K562 (cell line): Measurements from ENCODE around the gene PGAP3. TPM values are rescaled to one million over a fixed set of nuclear protein-coding genes. Genes with fewer than 3 reads are reported as not detected.

Source experiments
- ATF1 ChIP-seq, 2 experiments: fragments of 450-650 bp in 1 of 2; IDR thresholded peaks; 2 replicates each; pipeline ENCODE4 v1.6.1; 2016; ENCODE audit warnings: missing compliant biosample characterization in 1 of 2, missing genetic modification characterization in 1 of 2
- ATF7 ChIP-seq: fragments of 450-650 bp; IDR thresholded peaks from 2 replicates; pipeline ENCODE4 v1.7.1; 2014; ENCODE audit warnings: mild to moderate bottlenecking, moderate library complexity
- CBX5 ChIP-seq: IDR thresholded peaks from 2 replicates; pipeline ENCODE4 v1.6.1; 2014; ENCODE audit warnings: low read depth, borderline replicate concordance
- CBX8 ChIP-seq: fragments of 200-600 bp; sonication (generic); IDR thresholded peaks from 2 replicates; pipeline ENCODE4 v1.6.1; 2012; ENCODE audit warnings: borderline replicate concordance, mixed run types, low read depth, mild to moderate bottlenecking, moderate library complexity, mixed read lengths, low read length, control low read depth, inconsistent platforms; ENCODE audit not compliant: poor library complexity, severe bottlenecking; ENCODE audit errors: extremely low read depth
- ELF4 ChIP-seq: fragments of 450-650 bp; formaldehyde crosslinking; IDR thresholded peaks from 2 replicates; pipeline ENCODE4 v1.4.0; 2022; ENCODE audit warnings: missing genetic modification characterization
- EZH2 ChIP-seq: IDR thresholded peaks from 2 replicates; pipeline ENCODE4 v1.6.1; 2012; ENCODE audit warnings: low read depth, mild to moderate bottlenecking, inconsistent platforms, low read length, borderline replicate concordance
- GATAD2A ChIP-seq: fragments of 450-650 bp; IDR thresholded peaks from 2 replicates; pipeline ENCODE4 v1.6.1; 2017
- KLF16 ChIP-seq: IDR thresholded peaks from 2 replicates; pipeline ENCODE4 v1.6.1; 2016; ENCODE audit warnings: antibody characterized with exemption
- NBN ChIP-seq: fragments of 450-650 bp; IDR thresholded peaks from 2 replicates; pipeline ENCODE4 v1.6.1; 2016; ENCODE audit warnings: low read depth, mild to moderate bottlenecking
- NCOA4 ChIP-seq: fragments of 450-650 bp; IDR thresholded peaks from 2 replicates; pipeline ENCODE4 v1.6.1; 2018; ENCODE audit warnings: mild to moderate bottlenecking; ENCODE audit not compliant: partially characterized antibody
- NCOR1 ChIP-seq: fragments of 450-650 bp; IDR thresholded peaks from 2 replicates; pipeline ENCODE4 v1.6.1; 2016; ENCODE audit warnings: mild to moderate bottlenecking, moderate library complexity
- NONO ChIP-seq, 2 experiments: fragments of 200-400 bp in 1 of 2; fragments of 450-650 bp in 1 of 2; formaldehyde crosslinking in 1 of 2; IDR thresholded peaks; 2 replicates each; pipeline ENCODE4 v1.6.1; 2017; ENCODE audit warnings: low read depth in 2 of 2, mild to moderate bottlenecking in 2 of 2, moderate library complexity in 2 of 2, low read length in 1 of 2
- PTTG1 ChIP-seq: fragments of 450-650 bp; IDR thresholded peaks from 2 replicates; pipeline ENCODE4 v1.6.1; 2016; ENCODE audit warnings: low read depth, mild to moderate bottlenecking, missing genetic modification characterization, missing compliant biosample characterization
- TEAD4 ChIP-seq, 2 experiments: sonication (generic) in 1 of 2; formaldehyde crosslinking in 1 of 2; IDR thresholded peaks; 2 replicates each; pipeline versions ENCODE4 v1.6.1 to v1.8.0; 2012 to 2022; ENCODE audit warnings: borderline replicate concordance in 1 of 2, inconsistent platforms in 1 of 2, low read length in 1 of 2, mild to moderate bottlenecking in 1 of 2, missing genetic modification reagents in 1 of 2
- ZFX ChIP-seq: sonication (generic); formaldehyde crosslinking; IDR thresholded peaks from 2 replicates; pipeline ENCODE4 v1.8.0; 2022; ENCODE audit warnings: mild to moderate bottlenecking, missing genetic modification reagents, moderate library complexity
- ZNF143 ChIP-seq: sonication (generic); formaldehyde crosslinking; IDR thresholded peaks from 2 replicates; pipeline ENCODE4 v1.9.0; 2022; ENCODE audit warnings: mild to moderate bottlenecking, missing genetic modification reagents
- ZNF224 ChIP-seq: sonication (generic); formaldehyde crosslinking; IDR thresholded peaks from 2 replicates; pipeline ENCODE4 v1.8.0; 2022; ENCODE audit warnings: mild to moderate bottlenecking, missing genetic modification reagents
- ZNF586 ChIP-seq: fragments of 450-650 bp; formaldehyde crosslinking; conservative IDR thresholded peaks from 2 replicates; pipeline ENCODE4 v1.4.0; 2020; ENCODE audit warnings: mild to moderate bottlenecking, moderate library complexity
- ZNF780A ChIP-seq: fragments of 250-450 bp; sonication (Bioruptor Pico); IDR thresholded peaks from 2 replicates; pipeline ENCODE4 v1.5.0; 2021; ENCODE audit warnings: mild to moderate bottlenecking
- polyA plus RNA-seq, 8 experiments: library from polyadenylated mRNA; depleted of rRNA in 4 of 8; stranded (reverse) in 5 of 8; unstranded in 3 of 8; fragments of >200 nt; fragmentation: Nextera tagmentation in 2 of 8; fragmentation: Illumina TruSeq in 1 of 8; extraction: Ambion mirVana in 2 of 8; extraction: Trizol in 1 of 8; gene quantifications; 2 replicates each; pipeline versions ENCODE4 v1.2.1 to v1.2.3, GENCODE V29; 2011 to 2014; ENCODE audit warnings: inconsistent platforms in 1 of 8, missing spikeins in 1 of 8
- total RNA-seq, 7 experiments: library from RNA; depleted of rRNA in 6 of 7; stranded (reverse); fragments of >200 nt in 6 of 7; fragmentation: Illumina TruSeq in 2 of 7; extraction: Trizol in 2 of 7; gene quantifications; 2 replicates each; pipeline versions ENCODE4 v1.2.1 to v1.2.3, GENCODE V29; 2011 to 2021; ENCODE audit warnings: low replicate concordance in 1 of 7
- TF ChIP-seq, protein P1 (sequence below): sonication (generic); formaldehyde crosslinking; IDR thresholded peaks from 2 replicates; pipeline ENCODE4 v1.8.1; 2023; ENCODE audit warnings: mild to moderate bottlenecking, missing genetic modification reagents
- TF ChIP-seq, protein P2 (sequence below): fragments of 450-650 bp; formaldehyde crosslinking; IDR thresholded peaks from 2 replicates; pipeline ENCODE4 v1.4.0; 2022; ENCODE audit warnings: missing genetic modification characterization
- TF ChIP-seq, protein P3 (sequence below): fragments of 450-650 bp; formaldehyde crosslinking; IDR thresholded peaks from 2 replicates; pipeline ENCODE4 v1.4.0; 2020; ENCODE audit warnings: mild to moderate bottlenecking, moderate library complexity

The PGAP3 gene
- total and polyA plus RNA-seq, 9 of the 15 experiments (the other 6 are each of a cell fraction or from before 2014, with no cell fraction given), result 0.38 to 9.4 (median 4.5) TPM

DNA sequence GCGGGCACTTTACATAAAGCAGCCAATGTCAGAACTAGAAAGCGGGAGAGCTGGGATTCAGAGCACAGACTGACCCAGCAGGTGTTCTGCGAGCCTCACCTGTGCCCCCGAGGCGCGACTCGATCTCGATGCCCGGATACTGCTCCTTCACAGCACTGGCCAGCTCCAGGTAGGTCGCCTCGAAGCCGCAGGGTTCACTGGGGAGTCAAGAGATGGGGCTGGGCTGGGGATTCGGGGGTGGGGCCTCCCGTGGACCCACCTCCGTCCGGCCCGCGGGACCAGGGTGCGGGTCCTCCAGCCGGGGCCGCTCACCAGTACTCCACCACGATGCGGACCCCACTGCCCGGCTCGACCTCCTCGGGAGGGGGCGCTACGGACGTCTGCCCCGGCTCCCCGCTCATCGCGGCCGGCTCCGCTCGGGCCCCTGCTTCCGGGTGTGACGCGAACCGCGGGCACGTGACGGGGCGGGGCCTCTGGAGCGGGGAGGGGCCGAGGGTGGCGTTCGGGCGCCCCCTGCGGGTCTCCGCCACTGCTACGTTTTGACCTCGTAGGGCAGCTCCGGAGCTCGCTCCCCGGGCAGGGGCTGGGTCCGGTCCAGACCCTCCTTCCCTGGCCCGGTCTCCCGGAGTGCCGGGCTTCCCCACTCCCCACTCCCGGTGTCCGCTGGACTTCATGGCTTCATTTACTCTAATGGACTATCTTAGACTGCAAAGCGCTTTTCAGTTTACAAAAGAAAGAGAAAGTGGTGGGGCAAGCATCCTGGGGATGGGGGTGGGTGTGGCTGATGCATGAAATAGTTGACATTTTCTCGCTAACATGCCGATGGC, 42.5 kb upstream of the PGAP3 start, which contains the start of gene MIEN1 (continued):
- no peak for TF ChIP-seq EZH2
- peak in 1 of 2 experiments; percentile 63; a peak in 2 of 4 replicates for TF ChIP-seq NONO (IDR thresholded peaks at IDR 0.05; ENCODE audit: low read depth in 2 of 2, low read length in 1 of 2)
- TF ChIP-seq, protein P1, sequence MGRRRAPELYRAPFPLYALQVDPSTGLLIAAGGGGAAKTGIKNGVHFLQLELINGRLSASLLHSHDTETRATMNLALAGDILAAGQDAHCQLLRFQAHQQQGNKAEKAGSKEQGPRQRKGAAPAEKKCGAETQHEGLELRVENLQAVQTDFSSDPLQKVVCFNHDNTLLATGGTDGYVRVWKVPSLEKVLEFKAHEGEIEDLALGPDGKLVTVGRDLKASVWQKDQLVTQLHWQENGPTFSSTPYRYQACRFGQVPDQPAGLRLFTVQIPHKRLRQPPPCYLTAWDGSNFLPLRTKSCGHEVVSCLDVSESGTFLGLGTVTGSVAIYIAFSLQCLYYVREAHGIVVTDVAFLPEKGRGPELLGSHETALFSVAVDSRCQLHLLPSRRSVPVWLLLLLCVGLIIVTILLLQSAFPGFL, result peak; percentile 89; the same call in 1 of the 2 replicates
- no peak for TF ChIP-seq NBN
- TF ChIP-seq, protein P2, sequence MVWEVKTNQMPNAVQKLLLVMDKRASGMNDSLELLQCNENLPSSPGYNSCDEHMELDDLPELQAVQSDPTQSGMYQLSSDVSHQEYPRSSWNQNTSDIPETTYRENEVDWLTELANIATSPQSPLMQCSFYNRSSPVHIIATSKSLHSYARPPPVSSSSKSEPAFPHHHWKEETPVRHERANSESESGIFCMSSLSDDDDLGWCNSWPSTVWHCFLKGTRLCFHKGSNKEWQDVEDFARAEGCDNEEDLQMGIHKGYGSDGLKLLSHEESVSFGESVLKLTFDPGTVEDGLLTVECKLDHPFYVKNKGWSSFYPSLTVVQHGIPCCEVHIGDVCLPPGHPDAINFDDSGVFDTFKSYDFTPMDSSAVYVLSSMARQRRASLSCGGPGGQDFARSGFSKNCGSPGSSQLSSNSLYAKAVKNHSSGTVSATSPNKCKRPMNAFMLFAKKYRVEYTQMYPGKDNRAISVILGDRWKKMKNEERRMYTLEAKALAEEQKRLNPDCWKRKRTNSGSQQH, result no peak
- TF ChIP-seq KLF16, result 0 out of 2 replicates have a peak, but pooled peaks have one; percentile 34
- no peak for TF ChIP-seq CBX8
- peak; percentile 32; the same call in 1 of the 2 replicates for TF ChIP-seq ATF1 (CRISPR knock-in tag; IDR thresholded peaks at IDR 0.05)
- TF ChIP-seq ATF1 (tag; IDR thresholded peaks at IDR 0.05), result peak; percentile 97
- TF ChIP-seq, protein P3, sequence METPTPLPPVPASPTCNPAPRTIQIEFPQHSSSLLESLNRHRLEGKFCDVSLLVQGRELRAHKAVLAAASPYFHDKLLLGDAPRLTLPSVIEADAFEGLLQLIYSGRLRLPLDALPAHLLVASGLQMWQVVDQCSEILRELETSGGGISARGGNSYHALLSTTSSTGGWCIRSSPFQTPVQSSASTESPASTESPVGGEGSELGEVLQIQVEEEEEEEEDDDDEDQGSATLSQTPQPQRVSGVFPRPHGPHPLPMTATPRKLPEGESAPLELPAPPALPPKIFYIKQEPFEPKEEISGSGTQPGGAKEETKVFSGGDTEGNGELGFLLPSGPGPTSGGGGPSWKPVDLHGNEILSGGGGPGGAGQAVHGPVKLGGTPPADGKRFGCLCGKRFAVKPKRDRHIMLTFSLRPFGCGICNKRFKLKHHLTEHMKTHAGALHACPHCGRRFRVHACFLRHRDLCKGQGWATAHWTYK (CRISPR knock-in tag), result no peak
- TF ChIP-seq ATF7, result peak; percentile 82
- no peak for TF ChIP-seq PTTG1 (tag)
- TF ChIP-seq GATAD2A, result no peak
- TF ChIP-seq NCOR1, result no peak
- no peak for TF ChIP-seq NCOA4
- no peak for TF ChIP-seq ZNF586 (CRISPR knock-in tag)
- no peak for TF ChIP-seq TEAD4 (IDR thresholded peaks at IDR 0.05; ENCODE audit: low read length)
- TF ChIP-seq TEAD4 (CRISPR knock-in tag; IDR thresholded peaks at IDR 0.05; ENCODE audit: borderline replicate concordance), result no peak
- TF ChIP-seq ZNF780A, result no peak
- TF ChIP-seq ZNF143 (CRISPR knock-in tag), result no peak
- no peak for TF ChIP-seq ZNF224 (CRISPR knock-in tag)
- peak; percentile 76 for TF ChIP-seq ZFX (CRISPR knock-in tag)
- no peak for TF ChIP-seq CBX5
- TF ChIP-seq ELF4 (CRISPR knock-in tag), result peak; percentile 94
